ENCODE results near the gene ZNF785. TPM values are rescaled to one million over a fixed set of nuclear protein-coding genes. Genes with fewer than 3 reads are reported as not detected.

Gene ZNF785
- total and polyA plus RNA-seq, 4 donors: 4.0 to 15.5 (median 9.7) TPM

DNA sequence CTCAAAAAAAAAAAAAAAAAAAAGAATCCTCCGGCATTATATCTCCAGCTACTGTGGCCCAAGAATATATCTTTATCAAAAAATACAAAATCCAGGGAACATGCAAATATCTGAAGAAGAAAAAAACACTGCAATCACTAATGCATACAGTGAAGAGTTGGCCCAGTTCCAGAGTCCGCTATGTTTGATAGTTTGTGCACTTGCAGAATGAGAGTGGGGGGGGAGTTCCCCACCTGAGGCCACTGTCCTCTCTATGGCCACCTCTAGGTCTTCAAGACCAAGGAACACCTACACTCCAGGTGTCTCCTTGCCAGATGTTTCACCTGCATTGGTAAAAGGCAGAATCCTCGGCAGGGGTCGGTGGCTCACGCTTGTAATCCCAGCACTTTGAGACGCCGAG lies 4.0 kb downstream of the ZNF785 start:
- no peak for TF ChIP-seq CTCF (IDR thresholded peaks at IDR 0.05; ENCODE audit: control extremely low read depth, extremely low read depth)
- DNase-seq (no peak), ATAC-seq (ENCODE audit: insufficient read depth, low FRiP score) (no peak)
- Histone ChIP-seq H3K4me3 (no peak overlapping the region), H3K9me3 (ENCODE audit: control insufficient read depth in 4 of 4, insufficient read depth in 3 of 4, low read length in 3 of 4) (no peaks in the 10 kb centered on the region), H3K27ac (ENCODE audit: low read depth in 1 of 2, low read length in 1 of 2) (no peak overlapping the region), H3K27me3 (ENCODE audit: control insufficient read depth in 3 of 3, insufficient read depth in 3 of 3, low read length in 2 of 3) (no peaks in the 10 kb centered on the region), H3K4me1 (ENCODE audit: control insufficient read depth in 5 of 5, insufficient read depth in 5 of 5, low read length in 5 of 5) (peaks cover 0 to 12% (median 2%) of the 10 kb centered on the region in 5 donors), H3K9ac (ENCODE audit: insufficient read depth in 1 of 2, low read length in 2 of 2) (no peak overlapping the region), H3K36me3 (ENCODE audit: control insufficient read depth in 4 of 4, insufficient read depth in 4 of 4, low read length in 4 of 4) (peaks cover 0 to 25% (median 7%) of the 10 kb centered on the region in 4 donors)
- 90 to 91% methylated on average over 7 of the region's 7 CpGs for WGBS, 2 donors

- H3K9me3 ChIP-seq (ENCODE audit: control insufficient read depth in 4 of 4, insufficient read depth in 3 of 4, low read length in 3 of 4): no peaks in the 10 kb centered on the region
- no peak overlapping the region for H3K4me3 ChIP-seq
- no peaks in the 10 kb centered on the region for H3K27me3 ChIP-seq (ENCODE audit: control insufficient read depth in 3 of 3, insufficient read depth in 3 of 3, low read length in 2 of 3)
- WGBS, 2 donors: 83 to 86% methylated on average over 1 of the region's 1 CpG
- no peak for ATAC-seq (ENCODE audit: insufficient read depth, low FRiP score)
- H3K9ac ChIP-seq (ENCODE audit: insufficient read depth in 1 of 2, low read length in 2 of 2): no peak overlapping the region
- H3K27ac ChIP-seq (ENCODE audit: low read depth in 1 of 2, low read length in 1 of 2): no peak overlapping the region
- H3K36me3 ChIP-seq (ENCODE audit: control insufficient read depth in 4 of 4, insufficient read depth in 4 of 4, low read length in 4 of 4): peaks cover 0 to 7% (median 4%) of the 10 kb centered on the region in 4 donors
- DNase-seq: no peak
- H3K4me1 ChIP-seq (ENCODE audit: control insufficient read depth in 5 of 5, insufficient read depth in 5 of 5, low read length in 5 of 5): peaks cover 5 to 18% (median 8%) of the 10 kb centered on the region in 5 donors
- no peak for TF ChIP-seq CTCF (IDR thresholded peaks at IDR 0.05; ENCODE audit: control extremely low read depth, extremely low read depth)
Observed at GRCh38 chr16:30574678-30575077, 10.8 kb downstream of the ZNF785 start.

- Histone ChIP-seq H3K36me3 (ENCODE audit: control insufficient read depth in 4 of 4, insufficient read depth in 4 of 4, low read length in 4 of 4) (peaks cover 0 to 4% (median 0%) of the 10 kb centered on the region in 4 donors), H3K4me1 (ENCODE audit: control insufficient read depth in 5 of 5, insufficient read depth in 5 of 5, low read length in 5 of 5) (peaks cover 5 to 18% (median 9%) of the 10 kb centered on the region in 5 donors), H3K9ac (ENCODE audit: insufficient read depth in 1 of 2, low read length in 2 of 2) (peak within 1 kb of the TSS; percentile 16 to 92), H3K4me3 (peak within 1 kb of the TSS; percentile 44), H3K27me3 (ENCODE audit: control insufficient read depth in 3 of 3, insufficient read depth in 3 of 3, low read length in 2 of 3) (no peaks in the 10 kb centered on the region), H3K27ac (ENCODE audit: low read depth in 1 of 2, low read length in 1 of 2) (peak within 1 kb of the TSS; percentile 92 to 96), H3K9me3 (ENCODE audit: control insufficient read depth in 4 of 4, insufficient read depth in 3 of 4, low read length in 3 of 4) (no peaks in the 10 kb centered on the region)
- 0% methylated on average over 58 to 67 of the region's 67 CpGs for WGBS, 2 donors
- TF ChIP-seq CTCF (IDR thresholded peaks at IDR 0.05; ENCODE audit: control extremely low read depth, extremely low read depth): no peak
- DNase-seq (peak; percentile 98 to 99 (median 99)), ATAC-seq (ENCODE audit: insufficient read depth, low FRiP score) (peak; percentile 86)
Observed at GRCh38 chr16:30571445-30572322, 13.8 kb downstream of the ZNF785 start, which contains the start of gene ZNF688. ZNF688 (minus strand) TSS chr16:30571714; CDS start chr16:30571629, 85 bp downstream.
